ENCODE results near the gene CCDC92.

Gene CCDC92

GRCh38 chr12:123972457-123973401, at the start of gene CCDC92, which contains the start of gene ZNF664:
TSS of gene CCDC92 (minus strand) at chr12:123972831. CDS start at chr12:123944305, 28,526 bp downstream.
TSS of gene ZNF664 (plus strand) at chr12:123973215. CDS start at chr12:124012145, 38,930 bp downstream.
- in situ Hi-C loops (cut with HindIII; ENCODE audit: low sequenced_read_pairs) = no loop called here

- in situ Hi-C loops (cut with HindIII; ENCODE audit: low sequenced_read_pairs) = no loop called here
These were observed 49.5 kb upstream of the CCDC92 start for GRCh38 chr12:124022161-124022560.

GRCh38 chr12:124021007-124021406, 48.4 kb upstream of the CCDC92 start:
- in situ Hi-C loops (cut with HindIII; ENCODE audit: low sequenced_read_pairs) = no loop called here

- in situ Hi-C loops (cut with HindIII; ENCODE audit: low sequenced_read_pairs) = no loop called here
These were observed 47.9 kb upstream of the CCDC92 start for GRCh38 chr12:124020514-124020949.

- in situ Hi-C loops (cut with HindIII; ENCODE audit: low sequenced_read_pairs) = no loop called here
These were observed 46.5 kb upstream of the CCDC92 start for GRCh38 chr12:124019115-124019514.

- in situ Hi-C loops (cut with HindIII; ENCODE audit: low sequenced_read_pairs) = no loop called here
These were observed 45.9 kb upstream of the CCDC92 start for GRCh38 chr12:124018539-124018938.

- in situ Hi-C loops (cut with HindIII; ENCODE audit: low sequenced_read_pairs) = no loop called here
These were observed 44.4 kb upstream of the CCDC92 start for GRCh38 chr12:124017064-124017463.

GRCh38 chr12:124015494-124016461, 43.1 kb upstream of the CCDC92 start:
- in situ Hi-C loops (cut with HindIII; ENCODE audit: low sequenced_read_pairs) = no loop called here

GRCh38 chr12:124013073-124013472, 40.4 kb upstream of the CCDC92 start:
- in situ Hi-C loops (cut with HindIII; ENCODE audit: low sequenced_read_pairs) = no loop called here

GRCh38 chr12:124011435-124012115, 38.9 kb upstream of the CCDC92 start:
- in situ Hi-C loops (cut with HindIII; ENCODE audit: low sequenced_read_pairs) = no loop called here

GRCh38 chr12:124010687-124011086, 38.1 kb upstream of the CCDC92 start:
- in situ Hi-C loops (cut with HindIII; ENCODE audit: low sequenced_read_pairs) = no loop called here

GRCh38 chr12:124009781-124010180, 37.1 kb upstream of the CCDC92 start:
- in situ Hi-C loops (cut with HindIII; ENCODE audit: low sequenced_read_pairs) = no loop called here

GRCh38 chr12:124008595-124008994, 36.0 kb upstream of the CCDC92 start:
- in situ Hi-C loops (cut with HindIII; ENCODE audit: low sequenced_read_pairs) = no loop called here

- in situ Hi-C loops (cut with HindIII; ENCODE audit: low sequenced_read_pairs) = no loop called here
These were observed 35.4 kb upstream of the CCDC92 start for GRCh38 chr12:124007826-124008570.

- in situ Hi-C loops (cut with HindIII; ENCODE audit: low sequenced_read_pairs) = no loop called here
These were observed 34.4 kb upstream of the CCDC92 start for GRCh38 chr12:124006846-124007713.

GRCh38 chr12:124006085-124006845, 33.6 kb upstream of the CCDC92 start:
- in situ Hi-C loops (cut with HindIII; ENCODE audit: low sequenced_read_pairs) = no loop called here

GRCh38 chr12:124004233-124004875, 31.7 kb upstream of the CCDC92 start:
- in situ Hi-C loops (cut with HindIII; ENCODE audit: low sequenced_read_pairs) = no loop called here

GRCh38 chr12:124002654-124003053, 30.0 kb upstream of the CCDC92 start:
- in situ Hi-C loops (cut with HindIII; ENCODE audit: low sequenced_read_pairs) = no loop called here

Measured in DLD1 (cell line).